Activated T-helper 17 cell treated with anti-CD3 and anti-CD28 coated beads, Interleukin-2, amount 50 U/mL, for 72 hours (primary cell): Measurements from ENCODE around the gene VASH2. TPM values are rescaled to one million over a fixed set of nuclear protein-coding genes. Genes with fewer than 3 reads are reported as not detected.

Experiments used
- ATAC-seq: fragments of 150-1000 bp; cut with Tn5 transposase; replicated peaks from 2 replicates; pipeline ENCODE4 v1.10.0; 2021; ENCODE audit warnings: mild to moderate bottlenecking, moderate library complexity
- H3K27ac Mint-ChIP-seq: one replicate; pipeline ENCODE4 v1.8.0; 2022; ENCODE audit warnings: mixed read lengths
- H3K27me3 Mint-ChIP-seq: one replicate; pipeline ENCODE4 v1.8.0; 2022; ENCODE audit warnings: mixed read lengths
- H3K36me3 Mint-ChIP-seq: one replicate; pipeline ENCODE4 v1.8.0; 2022; ENCODE audit warnings: low read depth, mild to moderate bottlenecking, mixed read lengths
- H3K4me1 Mint-ChIP-seq: one replicate; pipeline ENCODE4 v1.8.0; 2022; ENCODE audit warnings: mixed read lengths
- H3K4me3 Mint-ChIP-seq: one replicate; pipeline ENCODE4 v1.8.0; 2022; ENCODE audit warnings: mild to moderate bottlenecking, mixed read lengths
- H3K9me3 Mint-ChIP-seq: one replicate; pipeline ENCODE4 v1.8.0; 2022; ENCODE audit warnings: mixed read lengths
- total RNA-seq, 2 donors: library from RNA; stranded (reverse); gene quantifications; one replicate each; pipeline ENCODE4 v1.2.3, GENCODE V29; 2022

Gene VASH2
- total RNA-seq, 2 donors from 2014 or later, result 0.52 TPM; not detected in 1

DNA sequence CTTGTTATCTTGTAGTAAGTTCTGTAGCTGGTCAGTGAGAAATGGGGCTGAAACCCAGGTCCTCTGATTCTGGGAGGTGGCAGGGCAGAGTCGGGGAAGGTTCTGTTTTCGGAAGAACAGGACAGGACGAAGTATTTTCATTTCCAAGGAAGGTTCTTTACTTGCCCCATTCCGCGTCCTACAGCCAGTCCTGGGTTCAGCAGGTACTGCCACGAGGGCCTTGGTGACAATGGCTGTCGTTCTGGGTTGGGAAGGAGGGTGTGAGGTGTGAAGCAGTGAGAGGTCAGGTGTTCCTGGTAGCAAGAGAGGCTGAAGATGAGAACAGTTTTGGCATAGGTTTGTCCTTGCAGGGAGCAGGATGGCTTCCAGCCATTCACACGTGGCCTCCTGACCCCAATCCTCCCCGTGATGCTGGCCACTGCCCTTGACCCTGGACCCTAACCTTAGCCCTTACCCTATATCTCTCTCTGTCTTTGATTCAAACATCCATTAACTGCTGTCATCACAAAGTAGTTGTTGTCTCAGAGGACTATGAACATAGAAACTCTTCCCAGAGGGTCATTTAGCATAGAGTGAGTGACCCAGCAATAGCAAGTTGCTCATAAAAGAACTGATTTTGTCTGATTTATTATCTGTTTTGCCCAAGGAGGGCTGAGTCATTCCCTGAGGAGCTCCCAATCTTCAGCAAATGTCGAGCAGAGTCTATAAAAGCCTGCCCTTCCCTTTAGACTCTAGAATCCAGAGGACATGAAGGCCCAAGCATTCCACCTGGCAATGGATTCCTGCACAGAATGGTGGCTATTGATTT, 25.0 kb downstream of the VASH2 start:
- Mint-ChIP-seq H3K27ac (no peak overlapping the region), H3K4me1 (peaks cover 25% of the 10 kb centered on the region)

GRCh38 chr1:212976586-212976985, 26.2 kb downstream of the VASH2 start:
- ATAC-seq, result no peak
- Mint-ChIP-seq H3K4me3 (no peak overlapping the region), H3K36me3 (no peaks in the 10 kb centered on the region), H3K4me1 (peaks cover 31% of the 10 kb centered on the region), H3K27me3 (peaks cover 23% of the 10 kb centered on the region), H3K27ac (peak overlapping the region; percentile 56), H3K9me3 (no peaks in the 10 kb centered on the region)

More for the DNA sequence above, 25.0 kb downstream of the VASH2 start:
- Mint-ChIP-seq H3K36me3 (no peaks in the 10 kb centered on the region), H3K9me3 (no peaks in the 10 kb centered on the region), H3K27me3 (peaks cover 23% of the 10 kb centered on the region), H3K4me3 (no peak overlapping the region)
- no peak for ATAC-seq

DNA sequence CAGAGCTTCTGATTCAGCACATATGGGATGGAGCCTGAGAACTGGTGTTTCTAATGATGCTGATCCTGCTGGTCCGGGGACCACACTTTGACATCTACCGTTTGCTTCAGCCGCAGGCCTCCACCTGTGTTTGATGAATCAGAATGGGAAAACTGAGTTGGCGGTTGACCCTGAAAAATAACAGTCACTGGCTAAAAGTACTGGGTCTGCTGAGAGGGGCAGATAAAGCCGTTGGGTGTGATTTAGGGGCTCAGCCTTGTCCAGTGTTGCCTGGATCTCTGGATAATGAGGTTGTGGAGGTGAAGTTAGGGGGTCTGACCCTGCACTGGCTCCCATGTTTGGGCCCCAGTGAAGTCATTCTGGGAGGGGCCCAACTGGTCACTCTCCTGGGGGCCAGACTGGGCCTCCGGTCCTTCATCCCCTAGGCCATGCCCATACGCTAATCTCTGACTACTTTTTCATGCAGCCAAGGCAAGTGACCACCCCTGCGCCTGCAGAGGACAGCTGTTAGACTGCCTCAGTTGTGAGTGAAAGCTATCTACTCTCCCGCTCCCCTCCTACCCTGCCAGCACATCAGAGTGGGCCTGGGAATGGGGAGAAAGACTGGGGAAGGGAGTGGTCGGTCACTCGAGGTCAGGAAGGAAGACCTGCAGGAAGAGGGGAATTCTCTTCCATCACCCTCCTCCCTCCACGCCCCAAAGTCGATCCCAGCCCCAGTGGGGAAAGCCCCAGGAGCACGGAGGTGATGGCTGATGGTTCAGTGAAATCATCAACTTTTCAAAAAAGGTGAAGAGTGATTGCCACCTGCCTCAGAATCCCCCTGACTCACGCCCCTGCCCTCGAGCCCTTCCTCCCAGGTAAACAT, 27.7 kb downstream of the VASH2 start:
- H3K9me3 Mint-ChIP-seq, result no peaks in the 10 kb centered on the region
- H3K27me3 Mint-ChIP-seq, result peaks cover 20% of the 10 kb centered on the region
- peaks cover 35% of the 10 kb centered on the region for H3K4me1 Mint-ChIP-seq
- peak overlapping the region; percentile 81 for H3K27ac Mint-ChIP-seq
- peak overlapping the region; percentile 65 for H3K4me3 Mint-ChIP-seq
- peak; percentile 55 for ATAC-seq
- no peaks in the 10 kb centered on the region for H3K36me3 Mint-ChIP-seq

- Mint-ChIP-seq H3K27ac (peak overlapping the region; percentile 81), H3K27me3 (peaks cover 15% of the 10 kb centered on the region), H3K4me3 (peak overlapping the region; percentile 65), H3K4me1 (peaks cover 35% of the 10 kb centered on the region), H3K36me3 (no peaks in the 10 kb centered on the region), H3K9me3 (no peaks in the 10 kb centered on the region)
- peak; percentile 87 for ATAC-seq
Observed at GRCh38 chr1:212979340-212980122, 29.2 kb downstream of the VASH2 start.

- Mint-ChIP-seq H3K27ac (peak overlapping the region; percentile 81), H3K4me3 (peak overlapping the region; percentile 65), H3K36me3 (no peaks in the 10 kb centered on the region), H3K9me3 (no peaks in the 10 kb centered on the region), H3K27me3 (peaks cover 15% of the 10 kb centered on the region), H3K4me1 (peaks cover 35% of the 10 kb centered on the region)
- peak; percentile 27 for ATAC-seq
Observed at GRCh38 chr1:212980123-212980785, 29.9 kb downstream of the VASH2 start.

GRCh38 chr1:212981025-212981495, 30.7 kb downstream of the VASH2 start:
- H3K4me1 Mint-ChIP-seq, result peaks cover 35% of the 10 kb centered on the region
- no peak for ATAC-seq
- H3K27ac Mint-ChIP-seq, result no peak overlapping the region

GRCh38 chr1:212981571-212982328, 31.4 kb downstream of the VASH2 start:
- peak; percentile 10 for ATAC-seq
- Mint-ChIP-seq H3K27me3 (peaks cover 7% of the 10 kb centered on the region), H3K4me3 (no peak overlapping the region), H3K27ac (no peak overlapping the region), H3K4me1 (peaks cover 35% of the 10 kb centered on the region), H3K9me3 (no peaks in the 10 kb centered on the region), H3K36me3 (no peaks in the 10 kb centered on the region)

More at GRCh38 chr1:212981025-212981495, 30.7 kb downstream of the VASH2 start:
- no peaks in the 10 kb centered on the region for H3K36me3 Mint-ChIP-seq
- no peak overlapping the region for H3K4me3 Mint-ChIP-seq
- H3K9me3 Mint-ChIP-seq, result no peaks in the 10 kb centered on the region
- peaks cover 11% of the 10 kb centered on the region for H3K27me3 Mint-ChIP-seq

DNA sequence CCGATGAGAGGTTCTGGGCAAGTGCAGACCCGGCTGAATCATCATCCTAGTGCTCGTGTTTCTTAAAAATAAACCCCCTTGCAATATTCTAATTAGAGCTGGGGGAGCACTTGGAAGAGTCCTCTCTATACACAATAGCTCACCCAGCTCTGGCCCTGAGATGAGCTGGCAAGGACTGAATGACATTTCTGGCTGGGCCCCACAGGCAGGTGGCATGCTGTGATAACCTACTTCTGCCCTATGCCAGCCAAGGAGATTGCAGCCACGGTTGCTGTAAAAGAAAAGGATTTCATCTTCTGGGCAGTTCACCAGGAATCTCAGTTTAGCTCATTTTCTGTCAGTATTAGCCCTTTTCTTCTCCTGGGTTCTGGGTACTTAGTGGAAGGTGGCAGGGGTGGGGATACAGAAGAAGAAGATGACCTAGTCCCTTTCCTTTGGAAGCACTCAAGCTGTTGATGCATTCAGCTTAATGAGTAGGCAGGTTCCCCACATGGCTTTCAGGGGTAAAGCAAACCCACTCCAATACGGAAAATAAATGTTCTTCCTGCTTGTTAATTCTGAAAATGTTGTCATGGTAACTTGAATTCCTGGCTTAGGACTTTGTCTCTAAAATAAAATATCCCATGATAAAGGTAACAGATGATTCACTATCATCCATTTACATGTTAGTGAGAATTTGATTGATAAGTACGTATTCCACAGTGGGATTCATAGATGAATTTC, 32.2 kb downstream of the VASH2 start:
- ATAC-seq, result no peak
- Mint-ChIP-seq H3K27ac (no peak overlapping the region), H3K4me1 (peaks cover 29% of the 10 kb centered on the region), H3K4me3 (no peak overlapping the region), H3K27me3 (peaks cover 3% of the 10 kb centered on the region), H3K36me3 (no peaks in the 10 kb centered on the region), H3K9me3 (no peaks in the 10 kb centered on the region)

GRCh38 chr1:212983482-212983881, 33.1 kb downstream of the VASH2 start:
- no peak for ATAC-seq
- Mint-ChIP-seq H3K36me3 (no peaks in the 10 kb centered on the region), H3K4me1 (peaks cover 29% of the 10 kb centered on the region), H3K27ac (no peak overlapping the region), H3K27me3 (peaks cover 3% of the 10 kb centered on the region), H3K4me3 (no peak overlapping the region), H3K9me3 (no peaks in the 10 kb centered on the region)

- no peaks in the 10 kb centered on the region for H3K9me3 Mint-ChIP-seq
- H3K4me1 Mint-ChIP-seq, result peaks cover 16% of the 10 kb centered on the region
- no peaks in the 10 kb centered on the region for H3K27me3 Mint-ChIP-seq
- no peak overlapping the region for H3K27ac Mint-ChIP-seq
- peaks cover 1% of the 10 kb centered on the region for H3K36me3 Mint-ChIP-seq
- no peak overlapping the region for H3K4me3 Mint-ChIP-seq
- no peak for ATAC-seq
Observed at GRCh38 chr1:212984522-212985291, 34.4 kb downstream of the VASH2 start.

DNA sequence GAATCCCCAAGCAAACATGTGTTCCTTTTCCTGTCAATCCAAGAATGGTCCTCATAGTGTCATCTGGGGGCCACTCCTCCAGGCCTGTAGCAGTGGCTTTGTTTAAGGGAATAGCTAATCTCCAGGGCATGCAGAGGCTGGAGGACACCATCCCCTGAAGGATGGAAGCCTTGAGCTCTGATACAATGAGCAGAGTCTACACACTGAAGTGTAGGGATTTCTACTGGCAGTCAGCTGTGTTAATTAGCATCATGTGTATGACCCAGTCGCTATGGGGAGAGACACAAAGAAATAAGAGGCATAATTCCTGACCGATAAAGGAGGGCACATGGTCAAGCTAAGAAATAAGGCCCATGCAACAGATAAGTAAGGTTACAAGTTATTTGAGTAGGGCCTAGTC, 36.2 kb downstream of the VASH2 start:
- Mint-ChIP-seq H3K4me3 (no peak overlapping the region), H3K27ac (no peak overlapping the region), H3K36me3 (peaks cover 18% of the 10 kb centered on the region), H3K27me3 (no peaks in the 10 kb centered on the region), H3K4me1 (peaks cover 5% of the 10 kb centered on the region), H3K9me3 (no peaks in the 10 kb centered on the region)
- ATAC-seq, result no peak

- no peaks in the 10 kb centered on the region for H3K4me1 Mint-ChIP-seq
- H3K9me3 Mint-ChIP-seq, result no peaks in the 10 kb centered on the region
- H3K27me3 Mint-ChIP-seq, result no peaks in the 10 kb centered on the region
- no peak overlapping the region for H3K4me3 Mint-ChIP-seq
- no peak for ATAC-seq
- peaks cover 28% of the 10 kb centered on the region for H3K36me3 Mint-ChIP-seq
- H3K27ac Mint-ChIP-seq, result no peak overlapping the region
Observed at GRCh38 chr1:212987702-212988322, 37.5 kb downstream of the VASH2 start.
